ENCODE data around the gene ST3GAL3. TPM values are rescaled to one million over a fixed set of nuclear protein-coding genes. Genes with fewer than 3 reads are reported as not detected.
A peak's percentile ranks its signal among the peaks of the same experiment; 100 is the strongest.

The ST3GAL3 gene
- total and polyA plus RNA-seq, 2 of the 13 experiments (the other 11 are each of a cell fraction or from before 2014, with no cell fraction given) = 5.1 to 8.1 TPM

- TF ChIP-seq ZNF747 (CRISPR knock-in tag; IDR thresholded peaks at IDR 0.05; ENCODE audit: borderline replicate concordance) (no peak), PLRG1 (conservative IDR thresholded peaks at IDR 0.05) (no peak), POGK (CRISPR knock-in tag; conservative IDR thresholded peaks at IDR 0.05) (peak; percentile 71), ZNF569 (CRISPR knock-in tag; IDR thresholded peaks at IDR 0.05; ENCODE audit: borderline replicate concordance) (no peak), IKZF1 (IDR thresholded peaks at IDR 0.05) (no peak), EED (CRISPR knock-in tag; IDR thresholded peaks at IDR 0.05) (no peak), IRF9 (CRISPR knock-in tag; IDR thresholded peaks at IDR 0.05; ENCODE audit: borderline replicate concordance) (no peak), NFKB2 (CRISPR knock-in tag; IDR thresholded peaks at IDR 0.05; ENCODE audit: borderline replicate concordance) (no peak; the same call in 1 of the 2 replicates), CERS6 (CRISPR knock-in tag; IDR thresholded peaks at IDR 0.05) (no peak), PLSCR1 (CRISPR knock-in tag; IDR thresholded peaks at IDR 0.05; ENCODE audit: borderline replicate concordance) (no peak), ZNF713 (CRISPR knock-in tag; IDR thresholded peaks at IDR 0.05) (no peak), ZBTB14 (CRISPR knock-in tag; IDR thresholded peaks at IDR 0.05) (peak; percentile 65; the same call in 1 of the 2 replicates), ETS1 (CRISPR knock-in tag; IDR thresholded peaks at IDR 0.05) (no peak), DZIP1 (CRISPR knock-in tag; IDR thresholded peaks at IDR 0.05) (no peak; the same call in 1 of the 2 replicates), ZKSCAN8 (CRISPR knock-in tag; IDR thresholded peaks at IDR 0.05; ENCODE audit: borderline replicate concordance) (no peak), FLYWCH1 (CRISPR knock-in tag; IDR thresholded peaks at IDR 0.05) (no peak), GTF3A (CRISPR knock-in tag; conservative IDR thresholded peaks at IDR 0.05) (0 out of 2 replicates have a peak, but pooled peaks have one; percentile 62)
Observed at GRCh38 chr1:43979528-43980254, 272.4 kb downstream of the ST3GAL3 start (continued).

All from HepG2 (cell line).